ENCODE results near the gene DPF3.

The DPF3 gene

GRCh38 chr14:72739446-72740405, 154.2 kb downstream of the DPF3 start:
- in situ Hi-C loops (cut with MboI; ENCODE audit: low pct_unique_long_range_greater_than_20kb, low sequenced_read_pairs) = no loop called here
- DNase-seq = no peak

- no peak for DNase-seq
- in situ Hi-C loops (cut with MboI; ENCODE audit: low pct_unique_long_range_greater_than_20kb, low sequenced_read_pairs) = no loop called here
These were observed 155.7 kb downstream of the DPF3 start for GRCh38 chr14:72738161-72738611.

DNA sequence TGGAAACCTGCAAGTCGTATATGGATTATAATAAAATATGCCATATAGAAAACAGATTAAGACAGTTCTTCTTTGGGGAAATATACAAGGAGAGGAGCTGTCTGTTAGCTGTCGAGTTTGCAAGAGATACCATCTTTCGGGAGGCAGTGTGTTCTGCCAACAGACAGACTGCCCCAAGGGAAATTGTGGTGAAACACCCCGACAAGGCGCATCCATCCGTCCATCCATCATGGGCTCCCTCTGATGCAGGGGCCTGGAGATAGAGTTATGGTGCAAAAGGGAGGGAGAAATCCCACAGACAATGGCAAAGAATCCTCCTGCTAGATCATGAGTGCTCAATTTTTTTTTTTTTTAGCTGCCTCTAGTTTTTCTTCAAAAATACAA, 156.3 kb downstream of the DPF3 start:
- DNase-seq = no peak

DNA sequence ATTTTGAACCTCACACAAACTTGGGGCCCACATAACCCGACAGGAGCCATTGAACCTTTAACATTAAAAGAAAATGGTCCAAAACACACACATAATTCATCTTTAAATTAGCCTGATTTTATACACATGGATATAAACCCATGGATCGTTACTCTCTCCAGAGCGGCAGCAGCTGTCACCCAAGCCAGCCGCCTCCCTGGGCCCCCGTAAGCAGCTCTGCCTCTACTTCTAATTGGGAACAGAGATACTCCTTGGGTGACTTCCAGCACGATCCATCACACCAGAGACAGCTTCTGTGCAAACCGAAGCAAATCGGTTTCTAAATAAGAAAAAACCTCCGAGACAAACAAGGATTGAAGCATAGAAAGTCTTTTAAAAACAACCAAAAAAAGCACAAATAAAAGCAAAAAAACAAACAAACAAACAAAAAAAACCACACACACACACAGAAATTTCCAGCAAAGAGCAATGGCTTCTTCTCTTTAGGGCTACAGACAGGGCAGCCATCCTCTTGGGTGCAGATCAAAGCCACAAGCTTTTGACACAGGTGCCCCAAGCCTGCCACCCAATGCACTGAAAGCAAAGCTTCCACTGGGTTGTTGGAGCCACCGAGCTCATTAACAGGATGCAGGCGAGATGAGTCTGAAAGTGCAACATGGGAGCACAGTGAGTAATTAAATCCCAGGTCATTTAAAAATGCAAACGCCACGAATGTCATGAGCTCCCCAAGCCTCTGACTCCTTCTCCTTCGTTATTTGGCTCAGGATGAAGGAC, 156.9 kb downstream of the DPF3 start:
- in situ Hi-C loops (cut with MboI; ENCODE audit: low pct_unique_long_range_greater_than_20kb, low sequenced_read_pairs) = no loop called here
- DNase-seq = no peak

More for the DNA sequence above, 156.3 kb downstream of the DPF3 start:
- in situ Hi-C loops (cut with MboI; ENCODE audit: low pct_unique_long_range_greater_than_20kb, low sequenced_read_pairs) = no loop called here

DNA sequence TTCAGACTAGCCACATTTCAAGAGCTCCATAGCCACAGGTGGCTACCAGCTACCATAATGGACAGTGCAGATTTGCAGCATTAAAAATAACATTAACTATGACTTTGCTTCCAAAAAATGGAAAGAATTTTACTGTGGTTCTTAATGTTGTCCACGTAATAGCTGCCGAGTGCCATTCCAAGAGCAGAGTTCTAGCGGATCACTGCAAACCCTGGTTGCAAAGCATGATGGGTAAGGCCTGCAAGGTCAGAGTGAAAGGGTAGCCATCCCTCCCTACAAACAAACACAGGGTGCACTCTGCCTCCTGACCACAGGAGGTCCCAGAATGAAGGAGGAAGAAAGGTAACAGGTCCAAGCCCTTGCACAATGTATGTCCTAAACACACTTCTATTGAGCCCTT, 157.6 kb downstream of the DPF3 start:
- DNase-seq = no peak
- in situ Hi-C loops (cut with MboI; ENCODE audit: low pct_unique_long_range_greater_than_20kb, low sequenced_read_pairs) = no loop called here

DNA sequence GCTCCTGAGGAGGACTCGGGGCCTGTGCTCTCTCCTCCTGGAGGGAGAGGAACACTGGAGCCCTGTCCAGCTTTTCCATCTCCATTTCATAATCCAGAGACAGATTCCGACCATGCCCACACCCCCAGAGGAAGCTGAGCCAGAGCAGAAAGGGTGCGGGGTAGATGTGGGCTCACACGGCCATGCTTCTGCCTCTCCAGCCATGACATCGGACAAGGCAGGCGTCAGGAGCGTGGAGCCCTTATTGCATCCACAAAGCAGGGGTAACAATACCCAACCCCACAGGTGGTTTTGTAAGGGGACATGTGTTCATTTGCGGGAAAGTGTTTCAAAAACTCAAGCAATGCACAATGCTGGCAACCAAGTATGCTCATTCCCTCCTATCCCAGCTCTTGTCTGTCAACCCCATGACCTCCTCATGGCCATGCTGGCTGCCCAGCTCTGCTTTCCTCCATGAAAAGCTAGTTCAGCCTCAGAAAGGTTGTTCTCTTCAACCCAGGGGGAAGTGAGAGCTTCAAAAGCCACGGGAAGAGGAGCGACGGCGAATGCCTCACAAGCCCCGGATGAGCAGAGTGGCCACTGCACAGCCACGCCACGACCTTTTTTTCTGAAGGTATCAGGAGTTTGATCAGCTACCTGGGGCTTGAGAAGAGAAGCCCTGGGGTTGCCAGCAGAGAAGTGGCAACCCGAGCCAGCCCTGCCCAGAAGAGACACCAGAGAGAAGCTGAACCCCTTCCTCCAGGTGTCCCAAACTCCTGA, 161.7 kb downstream of the DPF3 start:
- in situ Hi-C loops (cut with MboI; ENCODE audit: low pct_unique_long_range_greater_than_20kb, low sequenced_read_pairs) = no loop called here
- DNase-seq = no peak

DNA sequence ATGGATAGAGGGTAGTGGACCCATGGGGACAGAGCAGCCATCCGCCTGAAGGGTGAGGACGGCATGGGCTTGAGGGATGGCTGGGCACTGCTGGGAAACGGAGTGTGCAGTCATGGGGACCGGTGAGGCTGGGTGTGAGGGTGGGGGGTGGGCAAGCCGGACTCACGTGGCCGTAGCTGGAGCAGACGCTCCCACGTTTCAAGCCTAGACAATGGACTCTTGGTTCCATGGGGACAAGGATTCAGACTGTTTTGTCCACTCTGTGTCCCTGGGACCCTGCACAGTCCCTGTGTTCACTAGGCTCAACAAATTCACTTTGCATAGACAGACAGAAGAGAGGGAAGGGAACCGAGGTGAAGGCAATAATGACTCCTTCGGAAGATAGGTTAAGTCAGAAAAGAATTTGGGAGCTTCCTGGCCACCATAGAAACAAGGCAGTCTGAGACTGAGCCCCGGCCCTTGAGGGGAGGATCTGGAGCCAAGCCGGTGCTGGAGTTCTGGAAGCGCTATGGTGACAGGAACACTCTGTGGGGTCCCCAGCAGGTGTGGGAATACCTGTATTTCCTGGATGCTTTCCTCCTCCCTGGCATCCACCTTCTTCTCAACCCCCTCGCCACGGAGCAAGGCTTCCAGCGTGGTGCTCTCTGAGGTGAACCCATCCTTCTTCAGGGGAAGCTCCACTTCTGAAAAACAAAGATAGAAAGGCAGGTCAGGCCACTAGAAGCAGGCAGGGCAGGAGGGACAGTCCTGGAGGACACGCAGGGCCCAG, 162.5 kb downstream of the DPF3 start:
- no peak for DNase-seq
- in situ Hi-C loops (cut with MboI; ENCODE audit: low pct_unique_long_range_greater_than_20kb, low sequenced_read_pairs) = no loop called here

GRCh38 chr14:72730468-72730867, 163.4 kb downstream of the DPF3 start:
- DNase-seq = no peak
- in situ Hi-C loops (cut with MboI; ENCODE audit: low pct_unique_long_range_greater_than_20kb, low sequenced_read_pairs) = no loop called here

- no peak for DNase-seq
- in situ Hi-C loops (cut with MboI; ENCODE audit: low pct_unique_long_range_greater_than_20kb, low sequenced_read_pairs) = no loop called here
These were observed 167.5 kb downstream of the DPF3 start for GRCh38 chr14:72726444-72726843.

DNA sequence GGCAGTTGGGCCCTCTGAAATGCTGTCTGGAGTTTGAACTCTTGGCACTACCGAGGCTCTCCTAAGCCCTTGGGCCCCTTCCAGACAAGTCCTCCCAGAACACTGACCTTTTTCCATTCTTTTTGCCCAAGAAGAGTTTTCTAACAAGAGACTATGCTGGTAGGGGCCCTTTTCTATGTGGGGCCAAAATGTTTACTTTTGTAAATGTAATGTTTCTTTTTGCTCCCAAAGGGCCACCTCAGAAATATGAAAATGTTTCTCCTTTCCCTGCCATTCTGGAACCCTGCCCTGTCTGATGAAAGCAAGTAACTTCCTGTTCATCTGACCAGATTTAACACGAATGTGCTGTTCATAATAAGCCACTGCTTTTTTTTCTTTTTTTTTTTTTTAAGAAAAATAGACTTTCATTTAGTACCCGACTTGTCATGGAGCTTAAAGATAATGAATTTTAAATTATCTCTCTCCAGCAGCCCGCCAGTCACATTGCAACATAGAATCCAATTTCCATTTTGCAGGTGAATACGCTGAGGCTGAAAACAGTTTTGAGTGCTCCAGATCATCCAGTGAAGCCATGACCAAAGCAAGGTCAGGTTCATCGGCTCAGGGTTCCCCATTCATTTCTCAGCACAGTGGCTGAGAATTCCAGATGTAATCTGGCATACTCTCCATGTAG, 169.9 kb downstream of the DPF3 start:
- in situ Hi-C loops (cut with MboI; ENCODE audit: low pct_unique_long_range_greater_than_20kb, low sequenced_read_pairs) = no loop called here

DNA sequence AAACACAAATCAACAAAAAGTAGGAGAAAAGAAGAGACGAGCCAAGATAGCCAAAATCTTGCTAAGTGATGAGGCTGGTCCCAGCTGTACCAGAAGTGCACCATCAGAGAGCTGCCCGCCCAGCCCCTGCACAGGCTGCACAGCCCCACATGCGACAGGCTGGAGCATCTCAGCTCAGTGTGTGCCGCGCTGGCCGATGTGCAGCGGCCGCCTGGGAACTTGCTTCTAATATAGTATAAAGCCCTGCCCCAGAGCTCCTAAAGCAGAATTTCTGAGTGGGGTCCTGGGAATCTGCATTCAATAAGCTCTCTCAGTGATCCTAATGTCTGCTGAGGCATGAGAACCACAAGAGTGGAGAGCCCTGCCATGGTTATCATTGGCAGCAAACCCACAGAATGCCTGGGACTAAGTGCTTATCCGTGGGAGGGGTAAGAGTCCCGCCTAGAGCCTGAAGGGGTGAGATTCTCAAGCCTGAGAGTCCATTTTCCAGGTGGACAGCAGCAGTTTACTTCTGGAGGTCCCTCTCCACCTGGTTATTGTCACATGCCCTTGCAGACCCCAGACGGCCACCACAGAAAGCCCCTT, 171.6 kb downstream of the DPF3 start:
- DNase-seq = no peak
- in situ Hi-C loops (cut with MboI; ENCODE audit: low pct_unique_long_range_greater_than_20kb, low sequenced_read_pairs) = no loop called here

More for the DNA sequence above, 169.9 kb downstream of the DPF3 start:
- no peak for DNase-seq

DNA sequence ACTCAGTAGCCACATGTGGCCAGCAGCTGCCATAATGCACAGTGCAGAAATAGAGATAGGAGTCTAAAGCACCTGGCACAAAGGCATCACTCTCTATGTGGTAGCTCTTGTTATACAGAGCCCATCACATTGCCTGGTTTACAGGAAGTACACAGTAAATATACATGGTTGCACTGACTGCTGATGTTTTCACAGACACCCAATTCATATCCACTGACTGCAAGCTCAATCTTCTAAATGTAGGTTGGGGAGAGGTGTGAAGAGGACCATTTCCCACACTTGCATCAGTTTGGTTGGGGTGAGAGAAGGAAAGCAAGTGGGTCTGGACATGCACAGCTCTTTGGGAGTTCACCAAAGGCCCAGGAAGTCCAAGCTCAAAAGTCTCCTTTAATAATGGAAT, 172.8 kb downstream of the DPF3 start:
- no peak for DNase-seq
- in situ Hi-C loops (cut with MboI; ENCODE audit: low pct_unique_long_range_greater_than_20kb, low sequenced_read_pairs) = no loop called here

DNA sequence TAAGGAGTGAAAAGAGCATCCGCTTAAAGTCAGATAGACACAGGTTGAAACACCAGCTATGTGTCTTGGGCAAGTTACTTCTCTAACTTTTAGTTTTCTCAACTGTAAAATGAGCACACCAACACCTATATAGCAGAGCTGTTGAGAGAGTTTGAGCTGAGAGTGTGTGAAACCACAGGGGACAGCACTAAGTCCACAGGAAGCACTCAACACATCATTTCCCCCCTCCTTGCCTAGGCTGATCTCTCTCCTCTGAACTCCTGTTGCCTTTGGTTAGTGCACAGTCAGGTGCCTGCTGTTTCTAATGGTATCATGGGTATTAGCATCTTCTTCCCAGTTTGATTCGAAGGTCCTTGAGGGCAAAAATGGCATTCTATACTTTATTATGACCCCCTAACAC, 176.7 kb downstream of the DPF3 start:
- in situ Hi-C loops (cut with MboI; ENCODE audit: low pct_unique_long_range_greater_than_20kb, low sequenced_read_pairs) = no loop called here
- DNase-seq = no peak

- in situ Hi-C loops (cut with MboI; ENCODE audit: low pct_unique_long_range_greater_than_20kb, low sequenced_read_pairs) = no loop called here
- DNase-seq = no peak
These were observed 177.4 kb downstream of the DPF3 start for GRCh38 chr14:72716476-72716875.

DNA sequence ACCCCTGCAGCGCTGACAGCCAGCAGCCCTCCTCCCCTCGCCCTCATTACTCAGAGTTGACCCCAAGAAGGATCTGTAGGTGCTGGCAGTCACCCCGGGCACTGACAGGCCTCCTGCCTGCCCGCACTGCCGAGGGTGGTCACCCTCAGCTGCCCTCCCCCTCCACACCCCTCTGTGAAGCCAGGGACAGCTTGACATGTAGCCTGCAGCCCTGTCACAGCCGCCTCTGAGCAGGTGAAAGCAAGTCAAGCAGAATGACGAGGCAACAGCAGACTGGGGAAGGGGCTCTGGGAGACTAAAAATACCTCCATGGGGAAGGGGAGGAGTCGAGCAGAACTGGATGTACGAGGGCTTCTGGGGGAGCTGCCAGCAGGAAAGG, 178.1 kb downstream of the DPF3 start:
- in situ Hi-C loops (cut with MboI; ENCODE audit: low pct_unique_long_range_greater_than_20kb, low sequenced_read_pairs) = no loop called here

DNA sequence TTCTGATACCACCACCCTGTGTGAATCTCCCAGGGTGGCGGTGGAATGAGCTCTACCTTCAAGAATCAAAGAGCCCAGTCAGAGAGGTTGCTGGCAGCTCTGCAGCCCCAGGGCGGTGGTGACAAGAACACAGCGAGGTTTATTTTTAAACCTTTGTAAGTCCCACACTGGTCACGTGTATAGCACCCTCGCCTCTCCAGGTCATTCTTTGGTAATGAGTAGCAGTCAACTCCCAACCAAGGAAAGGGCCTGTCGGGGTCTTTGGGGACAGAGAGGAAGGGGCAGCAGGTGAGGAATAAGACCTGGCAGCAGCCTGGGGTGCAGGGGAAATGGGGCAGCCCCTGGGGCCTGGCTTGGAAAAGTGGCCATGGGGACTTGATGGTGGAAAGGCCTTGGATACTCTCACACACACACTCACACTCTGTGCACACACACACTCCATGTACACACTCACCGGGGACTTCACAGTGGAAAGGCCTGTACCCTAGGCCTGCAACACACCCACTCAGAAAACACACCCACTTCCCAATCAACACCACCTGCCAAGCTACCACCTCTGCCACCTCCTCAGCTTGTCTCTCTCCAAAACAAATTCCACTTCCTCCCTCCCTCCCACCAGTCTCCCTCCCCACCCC, 178.6 kb downstream of the DPF3 start:
- DNase-seq = no peak
- in situ Hi-C loops (cut with MboI; ENCODE audit: low pct_unique_long_range_greater_than_20kb, low sequenced_read_pairs) = no loop called here

More for the DNA sequence above, 178.1 kb downstream of the DPF3 start:
- no peak for DNase-seq

GRCh38 chr14:72714871-72715214, 179.1 kb downstream of the DPF3 start:
- no peak for DNase-seq
- in situ Hi-C loops (cut with MboI; ENCODE audit: low pct_unique_long_range_greater_than_20kb, low sequenced_read_pairs) = no loop called here

GRCh38 chr14:72714094-72714493, 179.8 kb downstream of the DPF3 start:
- no peak for DNase-seq
- in situ Hi-C loops (cut with MboI; ENCODE audit: low pct_unique_long_range_greater_than_20kb, low sequenced_read_pairs) = no loop called here

Data from KBM-7 (cell line).